Activated CD8-positive, alpha-beta memory T cell treated with anti-CD3 and anti-CD28 coated beads for 36 hours (primary cell): Measurements from ENCODE around the gene CTH. TPM values are rescaled to one million over a fixed set of nuclear protein-coding genes. Genes with fewer than 3 reads are reported as not detected.

ENCODE experiments used
- CTCF ChIA-PET: fragments of 350-600 bp; sonication (Branson Sonifier 250); formaldehyde crosslinking; loops from one replicate; lab custom pipeline; 2021; ENCODE audit warnings: antibody characterized with exemption; lab: Charles Lee
- POLR2A ChIA-PET: fragments of 350-600 bp; sonication (Branson Sonifier 250); formaldehyde crosslinking; loops from one replicate; lab custom pipeline; 2021; ENCODE audit warnings: antibody characterized with exemption; lab: Charles Lee
- total RNA-seq, 2 experiments: library from RNA; stranded (reverse); gene quantifications; one replicate each; pipeline ENCODE4 v1.2.3, GENCODE V29; 2021

Gene CTH
- total RNA-seq, 2 experiments from 2014 or later, result 20.9 to 21.4 TPM

- CTCF ChIA-PET, result no interaction called here
- POLR2A ChIA-PET, result no interaction called here
Measured at GRCh38 chr1:70485624-70486023, 74.6 kb downstream of the CTH start.

GRCh38 chr1:70486676-70487458 is 75.8 kb downstream of the CTH start:
- ChIA-PET CTCF (interaction anchor here (0.6 kb wide), 1 partner anchor 34 kb away, joined by 3 read pairs; no protein-coding TSS in a partner anchor), POLR2A (no interaction called here)

GRCh38 chr1:70487459-70487815 is 76.4 kb downstream of the CTH start:
- POLR2A ChIA-PET, result no interaction called here
- CTCF ChIA-PET, result no interaction called here

- POLR2A ChIA-PET, result no interaction called here
- CTCF ChIA-PET, result no interaction called here
Measured at GRCh38 chr1:70487910-70488665, 77.0 kb downstream of the CTH start.

Other genes with a start within 250 kb of the CTH start
- 10 to 100 TPM; 21.4 to 22.6 TPM for gene LRRC40, start 205.7 kb upstream of the CTH start, total RNA-seq
- gene SRSF11, start 189.9 kb upstream of the CTH start, total RNA-seq, result 100 to 1,000 TPM; 173 to 178 TPM
- 10 to 100 TPM; 22.2 to 24.8 TPM for gene ANKRD13C, start 56.5 kb upstream of the CTH start, total RNA-seq